SK-N-SH (cell line): ENCODE results near the gene PLCG1. TPM values are rescaled to one million over a fixed set of nuclear protein-coding genes. Genes with fewer than 3 reads are reported as not detected.

ENCODE experiments used
- CTCF ChIA-PET: fragments of 300-600, 350-600 bp; formaldehyde crosslinking; extraction: SDS; loops from one replicate; lab custom pipeline; 2021; lab: Yijun Ruan, JAX
- POLR2A ChIA-PET: fragments of 350-600 bp; sonication (Branson Sonifier 250); formaldehyde crosslinking; extraction: SDS; loops from one replicate; lab custom pipeline; 2020; ENCODE audit warnings: antibody characterized with exemption, inconsistent platforms; lab: Yijun Ruan, JAX
- DNase-seq: peaks from one replicate; pipeline ENCODE4 v3.0.0; 2012
- H2AFZ ChIP-seq: fragments of 200-600 bp; sonication (generic); 2 replicates; pipeline ENCODE4 v1.8.1; 2016; ENCODE audit warnings: antibody characterized with exemption, mild to moderate bottlenecking, low read depth
- H3F3A ChIP-seq: fragments of 200-600 bp; sonication (generic); replicated peaks from 2 replicates; pipeline ENCODE3; 2016; ENCODE audit warnings: antibody characterized with exemption, mild to moderate bottlenecking; ENCODE audit not compliant: insufficient read depth
- H3K27ac ChIP-seq, 2 experiments: fragments of 200-500 bp in 1 of 2; fragments of 200-600 bp in 1 of 2; sonication (Bioruptor generic) in 1 of 2; sonication (generic), shearing (Covaris generic) in 1 of 2; 2 replicates each; pipeline versions ENCODE4 v1.5.1 to v1.6.1; 2014 to 2016; ENCODE audit warnings: low read depth in 2 of 2, inconsistent platforms in 1 of 2, low read length in 1 of 2, mild to moderate bottlenecking in 1 of 2, mixed read lengths in 1 of 2
- H3K27me3 ChIP-seq: fragments of 200-600 bp; sonication (generic), shearing (Covaris generic); 2 replicates; pipeline ENCODE4 v1.6.1; 2016; ENCODE audit warnings: mixed run types; ENCODE audit not compliant: insufficient read depth
- H3K36me3 ChIP-seq, 2 experiments: fragments of 200-500 bp in 1 of 2; fragments of 200-600 bp in 1 of 2; sonication (Bioruptor generic) in 1 of 2; sonication (generic) in 1 of 2; replicated peaks in 1 of 2; 2 replicates each; pipeline versions ENCODE3 to v1.5.1; 2014 to 2016; ENCODE audit warnings: low read length in 1 of 2, mild to moderate bottlenecking in 1 of 2; ENCODE audit not compliant: insufficient read depth in 2 of 2, control insufficient read depth in 1 of 2
- H3K4me1 ChIP-seq, 2 experiments: fragments of 200-500 bp in 1 of 2; fragments of 200-600 bp in 1 of 2; sonication (Bioruptor generic) in 1 of 2; sonication (generic), shearing (Covaris generic) in 1 of 2; 2 replicates each; pipeline versions ENCODE4 v1.5.1 to v1.6.1; 2014 to 2016; ENCODE audit warnings: low read depth in 1 of 2, low read length in 1 of 2, mixed run types in 1 of 2; ENCODE audit not compliant: insufficient read depth in 2 of 2, control insufficient read depth in 1 of 2
- H3K4me2 ChIP-seq: fragments of 200-600 bp; sonication (generic), shearing (Covaris generic); 2 replicates; pipeline ENCODE4 v1.6.1; 2017; ENCODE audit warnings: mixed run types
- H3K4me3 ChIP-seq, 2 experiments: fragments of 200-500 bp in 1 of 2; fragments of 200-600 bp in 1 of 2; sonication (Bioruptor generic) in 1 of 2; sonication (generic), shearing (Covaris generic) in 1 of 2; 2 replicates each; pipeline versions ENCODE4 v1.5.1 to v1.8.1; 2014 to 2016; ENCODE audit warnings: low read depth in 2 of 2, inconsistent platforms in 1 of 2, low read length in 1 of 2, mild to moderate bottlenecking in 1 of 2, mixed read lengths in 1 of 2, moderate library complexity in 1 of 2
- H3K79me2 ChIP-seq: fragments of 200-600 bp; sonication (generic); 2 replicates; pipeline ENCODE4 v1.8.1; 2017; ENCODE audit warnings: mild to moderate bottlenecking; ENCODE audit not compliant: insufficient read depth
- H3K9ac ChIP-seq: fragments of 200-600 bp; sonication (generic); 2 replicates; pipeline ENCODE4 v1.6.1; 2017; ENCODE audit warnings: mixed run types
- H3K9me2 ChIP-seq: fragments of 200-600 bp; sonication (generic); 2 replicates; pipeline ENCODE4 v1.6.1; 2017; ENCODE audit warnings: mixed run types
- H3K9me3 ChIP-seq: fragments of 200-600 bp; sonication (generic); 2 replicates; pipeline ENCODE4 v1.6.1; 2017; ENCODE audit warnings: mixed run types, mild to moderate bottlenecking, moderate library complexity
- H4K20me1 ChIP-seq: fragments of 200-600 bp; sonication (generic); 2 replicates; pipeline ENCODE4 v1.6.1; 2017; ENCODE audit warnings: mild to moderate bottlenecking, mixed run types; ENCODE audit not compliant: insufficient read depth
- ELF1 ChIP-seq: IDR thresholded peaks from 2 replicates; pipeline ENCODE4 v1.4.0; 2012
- EZH2phosphoT487 ChIP-seq: fragments of 200-600 bp; sonication (generic); IDR thresholded peaks from 2 replicates; pipeline ENCODE4 v1.6.1; 2017; ENCODE audit warnings: low read depth, mixed run types, mild to moderate bottlenecking, antibody characterized with exemption, moderate library complexity, borderline replicate concordance
- FOXJ3 ChIP-seq: sonication (generic); formaldehyde crosslinking; IDR thresholded peaks from 2 replicates; pipeline ENCODE4 v1.5.1; 2020; ENCODE audit warnings: mild to moderate bottlenecking, missing genetic modification reagents
- IRF3 ChIP-seq: fragments of 150-350 bp; IDR thresholded peaks from 2 replicates; pipeline ENCODE4 v1.6.1; 2016; ENCODE audit warnings: mild to moderate bottlenecking, low read depth, low read length
- JUND ChIP-seq: IDR thresholded peaks from 2 replicates; pipeline ENCODE4 v1.4.0; 2012
- MXI1 ChIP-seq: IDR thresholded peaks from 2 replicates; pipeline ENCODE4 v1.6.1; 2012; ENCODE audit warnings: mild to moderate bottlenecking, low read depth, low read length, improper control_type of control experiment
- NFIC ChIP-seq: IDR thresholded peaks from 2 replicates; pipeline ENCODE4 v1.4.0; 2012; ENCODE audit warnings: borderline replicate concordance
- USF1 ChIP-seq: IDR thresholded peaks from 2 replicates; pipeline ENCODE4 v1.4.0; 2012; ENCODE audit warnings: low read depth, borderline replicate concordance
- YY1 ChIP-seq: IDR thresholded peaks from 2 replicates; pipeline ENCODE4 v1.4.0; 2012; ENCODE audit warnings: low read depth, mild to moderate bottlenecking
- ZBTB33 ChIP-seq: IDR thresholded peaks from 2 replicates; pipeline ENCODE4 v1.4.0; 2012; ENCODE audit warnings: low read depth, borderline replicate concordance
- WGBS: methylation state at CpG from one replicate; pipeline ENCODE4 v1.1.6; 2017; ENCODE audit warnings: low lambda C conversion rate; 5-methylcytosine and 5-hydroxymethylcytosine counted together
- polyA plus RNA-seq, 3 experiments: library from polyadenylated mRNA; depleted of rRNA; stranded (reverse); fragments of >200 nt; gene quantifications; 2 replicates each; pipeline ENCODE4 v1.2.3, GENCODE V29; 2012

The PLCG1 gene
- polyA plus RNA-seq, 1 of the 3 experiments (the other 2 are of a cell fraction), result 81.4 TPM

GRCh38 chr20:41111578-41111951 lies 25.8 kb upstream of the PLCG1 start:
- Histone ChIP-seq H3F3A (no peaks in the 10 kb centered on the region), H3K9ac (no peak overlapping the region), H3K27ac (no peak overlapping the region), H3K79me2 (no peaks in the 10 kb centered on the region), H3K27me3 (no peaks in the 10 kb centered on the region), H3K9me2 (no peaks in the 10 kb centered on the region), H3K9me3 (no peaks in the 10 kb centered on the region), H2AFZ (no peak overlapping the region), H3K4me1 (no peaks in the 10 kb centered on the region), H4K20me1 (no peaks in the 10 kb centered on the region; the same call in 1 of the 2 replicates), H3K4me3 (no peak overlapping the region), H3K4me2 (no peak overlapping the region), H3K36me3 (peaks cover 74 to 87% of the 10 kb centered on the region in 2 experiments)
- TF ChIP-seq IRF3 (no peak), FOXJ3 (no peak), ZBTB33 (no peak), NFIC (no peak), ELF1 (no peak), YY1 (no peak), EZH2phosphoT487 (no peak), MXI1 (no peak)
- CTCF ChIA-PET, result interaction anchor here (1.2 to 1.9 kb wide), 4 partner anchors 16 to 228 kb away, joined by 3 to 9 read pairs (median 4); no protein-coding TSS in a partner anchor
- POLR2A ChIA-PET, result no interaction called here
- DNase-seq, result no peak
- 90% methylated on average over 5 of the region's 5 CpGs for WGBS

GRCh38 chr20:41116282-41116956 lies 20.9 kb upstream of the PLCG1 start:
- Histone ChIP-seq H3K9me2 (no peaks in the 10 kb centered on the region), H3K4me2 (no peak overlapping the region), H3K4me1 (peaks cover 0 to 4% of the 10 kb centered on the region in 2 experiments; a peak in 2 of 4 replicates), H3K36me3 (peaks cover 80 to 83% of the 10 kb centered on the region in 2 experiments), H3K79me2 (no peaks in the 10 kb centered on the region), H3K9ac (no peak overlapping the region), H3K27ac (no peak overlapping the region), H3K9me3 (no peaks in the 10 kb centered on the region), H4K20me1 (0 out of 2 replicates have a peak, but pooled peaks cover 4% of the 10 kb centered on the region), H2AFZ (no peak overlapping the region), H3K4me3 (no peak overlapping the region), H3F3A (no peaks in the 10 kb centered on the region), H3K27me3 (no peaks in the 10 kb centered on the region)
- CTCF ChIA-PET, result interaction anchor here (0.6 to 1.1 kb wide), 3 partner anchors 9 to 148 kb away, joined by 3 to 4 read pairs (median 3); no protein-coding TSS in a partner anchor
- TF ChIP-seq EZH2phosphoT487 (no peak), USF1 (no peak), JUND (no peak)
- POLR2A ChIA-PET, result no interaction called here
- no peak for DNase-seq
- 92% methylated on average over 6 of the region's 6 CpGs for WGBS
